ENCODE results near the gene MSX1.

DNA sequence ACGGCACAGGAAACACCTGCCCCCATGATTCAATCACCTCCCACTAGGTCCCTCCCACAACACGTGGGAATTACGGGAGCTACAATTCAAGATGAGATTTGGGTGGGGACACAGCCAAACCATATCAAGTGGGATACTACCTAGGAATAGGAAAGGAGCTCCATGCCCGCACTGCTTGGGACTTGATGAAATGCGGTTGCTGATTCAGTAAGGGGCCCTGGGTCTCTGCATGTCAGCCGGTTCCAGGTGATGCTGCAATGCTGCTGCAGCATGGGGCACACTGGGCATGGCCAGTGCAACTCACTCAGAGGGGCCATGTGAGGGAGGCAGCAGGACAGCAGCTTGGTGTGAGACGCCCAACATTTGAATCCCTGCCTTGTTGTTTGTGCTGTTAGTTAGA lies 34.0 kb upstream of the MSX1 start:
- TF ChIP-seq EZH2 (IDR thresholded peaks at IDR 0.05; ENCODE audit: borderline replicate concordance, low read depth, low read length, poor library complexity, severe bottlenecking), result no peak
- TF ChIP-seq, protein P1, sequence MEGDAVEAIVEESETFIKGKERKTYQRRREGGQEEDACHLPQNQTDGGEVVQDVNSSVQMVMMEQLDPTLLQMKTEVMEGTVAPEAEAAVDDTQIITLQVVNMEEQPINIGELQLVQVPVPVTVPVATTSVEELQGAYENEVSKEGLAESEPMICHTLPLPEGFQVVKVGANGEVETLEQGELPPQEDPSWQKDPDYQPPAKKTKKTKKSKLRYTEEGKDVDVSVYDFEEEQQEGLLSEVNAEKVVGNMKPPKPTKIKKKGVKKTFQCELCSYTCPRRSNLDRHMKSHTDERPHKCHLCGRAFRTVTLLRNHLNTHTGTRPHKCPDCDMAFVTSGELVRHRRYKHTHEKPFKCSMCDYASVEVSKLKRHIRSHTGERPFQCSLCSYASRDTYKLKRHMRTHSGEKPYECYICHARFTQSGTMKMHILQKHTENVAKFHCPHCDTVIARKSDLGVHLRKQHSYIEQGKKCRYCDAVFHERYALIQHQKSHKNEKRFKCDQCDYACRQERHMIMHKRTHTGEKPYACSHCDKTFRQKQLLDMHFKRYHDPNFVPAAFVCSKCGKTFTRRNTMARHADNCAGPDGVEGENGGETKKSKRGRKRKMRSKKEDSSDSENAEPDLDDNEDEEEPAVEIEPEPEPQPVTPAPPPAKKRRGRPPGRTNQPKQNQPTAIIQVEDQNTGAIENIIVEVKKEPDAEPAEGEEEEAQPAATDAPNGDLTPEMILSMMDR (conservative IDR thresholded peaks at IDR 0.05; ENCODE audit: low read depth, low read length), result no peak
